Small intestine (tissue), 7 donors: ENCODE data around the gene HRAS. TPM values are rescaled to one million over a fixed set of nuclear protein-coding genes. Genes with fewer than 3 reads are reported as not detected.
"Not testable (repeated sequence)": the region's sequence is repeated elsewhere in the genome, so short reads cannot be mapped to it uniquely, and the experiment has no call there.

Source experiments
- DNase-seq, 2 donors: peaks; one replicate each; pipeline versions ENCODE4 v3.0.0 to v3.0.0-alpha.2; 2013
- FAIRE-seq: peaks from 2 replicates; lab custom pipeline; 2012; peaks lifted over from hg19 to GRCh38; lab: Jason Lieb, UNC
- H3K27ac ChIP-seq, 3 donors: one replicate each; pipeline ENCODE4 v1.5.1; 2013; ENCODE audit warnings: low read length in 2 of 3, mild to moderate bottlenecking in 2 of 3, control low read depth in 1 of 3, inconsistent platforms in 1 of 3, low read depth in 1 of 3, moderate library complexity in 1 of 3
- H3K27me3 ChIP-seq, 3 donors: one replicate each; pipeline ENCODE4 v1.6.1; 2013; ENCODE audit warnings: low read length in 3 of 3, inconsistent platforms in 1 of 3; ENCODE audit not compliant: control insufficient read depth in 3 of 3, insufficient read depth in 3 of 3
- H3K36me3 ChIP-seq, 3 donors: one replicate each; pipeline ENCODE4 v1.6.1; 2013; ENCODE audit warnings: low read length in 3 of 3, inconsistent platforms in 1 of 3, low read depth in 1 of 3, mild to moderate bottlenecking in 1 of 3, moderate library complexity in 1 of 3; ENCODE audit not compliant: control insufficient read depth in 3 of 3, insufficient read depth in 2 of 3
- H3K4me1 ChIP-seq, 3 donors: one replicate each; pipeline ENCODE4 v1.6.1; 2013; ENCODE audit warnings: low read length in 2 of 3, inconsistent platforms in 1 of 3, low read depth in 1 of 3, mild to moderate bottlenecking in 1 of 3, moderate library complexity in 1 of 3; ENCODE audit not compliant: control insufficient read depth in 3 of 3, insufficient read depth in 2 of 3
- H3K4me3 ChIP-seq, 3 donors: one replicate each; pipeline ENCODE4 v1.5.1; 2013; ENCODE audit warnings: low read length in 3 of 3, control low read depth in 1 of 3, inconsistent platforms in 1 of 3, low read depth in 1 of 3, mild to moderate bottlenecking in 1 of 3, moderate library complexity in 1 of 3
- H3K9me3 ChIP-seq, 2 donors: one replicate each; pipeline ENCODE4 v1.6.1; 2013; ENCODE audit warnings: low read depth in 1 of 2, low read length in 1 of 2; ENCODE audit not compliant: control insufficient read depth in 2 of 2, insufficient read depth in 1 of 2
- WGBS, 3 donors: extraction: QIAGEN DNeasy Blood & Tissue Kit; methylation state at CpG; one replicate each; pipeline ENCODE4 v1.1.7; 2013; 5-methylcytosine and 5-hydroxymethylcytosine counted together
- polyA plus RNA-seq, 4 donors: library from polyadenylated mRNA; stranded (reverse) in 3 of 4; unstranded in 1 of 4; fragments of 200-250 nt in 3 of 4; fragments of 120-200 nt in 1 of 4; gene quantifications; one replicate each; pipeline versions ENCODE4 v1.2.1 to v1.2.3, GENCODE V29; 2013
- donor health status: healthy with polysubstance abuse.
- donor health status: control.
- donor health status: control.
- donor health status: Bipolar disorder and iron deficiency.
- donor health status: healthy.

HRAS gene
- polyA plus RNA-seq, 4 donors, result 23.6 to 142 (median 92.7) TPM

- Histone ChIP-seq H3K9me3 (no peaks in the 10 kb centered on the region), H3K27me3 (peaks cover 0 to 22% (median 5%) of the 10 kb centered on the region in 3 donors), H3K4me1 (peaks cover 16 to 49% (median 32%) of the 10 kb centered on the region in 3 donors), H3K4me3 (peak overlapping the region; percentile 77 to 92 (median 88)), H3K36me3 (peaks cover 0 to 43% (median 3%) of the 10 kb centered on the region in 3 donors), H3K27ac (peak overlapping the region; percentile 69 to 92 (median 82))
- FAIRE-seq (no peak), DNase-seq (no peak)
- WGBS, 3 donors, result 17 to 50% (median 33%) methylated on average over 6 of the region's 6 CpGs
Observed at GRCh38 chr11:577611-577894, 42.2 kb upstream of the HRAS start.

GRCh38 chr11:576811-577610, 41.6 kb upstream of the HRAS start:
- DNase-seq, result peak in 1 of 2 donors; percentile 55
- H3K4me3 ChIP-seq, result peak overlapping the region; percentile 77 to 92 (median 88)
- H3K27me3 ChIP-seq, result peaks cover 0 to 22% (median 5%) of the 10 kb centered on the region in 3 donors
- H3K9me3 ChIP-seq, result no peaks in the 10 kb centered on the region
- H3K4me1 ChIP-seq, result peaks cover 16 to 49% (median 32%) of the 10 kb centered on the region in 3 donors
- 2 to 3% (median 3%) methylated on average over 34 to 45 of the region's 48 CpGs for WGBS, 3 donors
- H3K36me3 ChIP-seq, result peaks cover 0 to 38% (median 3%) of the 10 kb centered on the region in 3 donors
- FAIRE-seq, result no peak
- H3K27ac ChIP-seq, result peak overlapping the region; percentile 69 to 92 (median 82)

GRCh38 chr11:575996-576768, 40.8 kb upstream of the HRAS start, which contains the start of gene PHRF1:
PHRF1 (plus strand) TSS chr11:576470; CDS start chr11:581513, 5,043 bp downstream.
- Histone ChIP-seq H3K27me3 (peaks cover 0 to 22% (median 7%) of the 10 kb centered on the region in 3 donors), H3K9me3 (no peaks in the 10 kb centered on the region), H3K4me3 (peak within 1 kb of the TSS; percentile 88 to 95 (median 92)), H3K4me1 (peaks cover 16 to 46% (median 32%) of the 10 kb centered on the region in 3 donors), H3K36me3 (peaks cover 0 to 30% (median 0%) of the 10 kb centered on the region in 3 donors), H3K27ac (peak within 1 kb of the TSS; percentile 83 to 99 (median 96))
- peak; percentile 91 to 97 for DNase-seq
- no peak for FAIRE-seq
- WGBS, 3 donors, result 0 to 1% (median 1%) methylated on average over 40 to 99 of the region's 99 CpGs

- Histone ChIP-seq H3K9me3 (no peaks in the 10 kb centered on the region), H3K27ac (peak overlapping the region in 2 of 3 donors; percentile 17 to 49), H3K36me3 (peaks cover 0 to 27% (median 0%) of the 10 kb centered on the region in 3 donors), H3K4me3 (peak overlapping the region; percentile 35 to 64 (median 40)), H3K4me1 (peaks cover 15 to 44% (median 32%) of the 10 kb centered on the region in 3 donors), H3K27me3 (peaks cover 0 to 22% (median 7%) of the 10 kb centered on the region in 3 donors)
- DNase-seq, result peak; percentile 82 to 83
- no peak for FAIRE-seq
- 1% methylated on average over 61 to 77 of the region's 81 CpGs for WGBS, 3 donors
Observed at GRCh38 chr11:575313-575995, 40.1 kb upstream of the HRAS start.

GRCh38 chr11:574632-575312, 39.4 kb upstream of the HRAS start:
- Histone ChIP-seq H3K9me3 (no peaks in the 10 kb centered on the region), H3K36me3 (peaks cover 0 to 25% (median 0%) of the 10 kb centered on the region in 3 donors), H3K27me3 (peaks cover 0 to 22% (median 7%) of the 10 kb centered on the region in 3 donors), H3K27ac (no peak overlapping the region), H3K4me3 (peak overlapping the region; percentile 35 to 64 (median 40)), H3K4me1 (peaks cover 13 to 37% (median 28%) of the 10 kb centered on the region in 3 donors)
- WGBS, 3 donors, result 12 to 20% (median 19%) methylated on average over 24 to 25 of the region's 25 CpGs
- no peak for DNase-seq
- FAIRE-seq, result no peak

GRCh38 chr11:574031-574570, 38.7 kb upstream of the HRAS start:
- H3K27ac ChIP-seq, FAIRE-seq, H3K4me3 ChIP-seq, H3K9me3 ChIP-seq: not testable (repeated sequence)
- peaks cover 0 to 19% (median 0%) of the 10 kb centered on the region in 3 donors for H3K36me3 ChIP-seq
- peaks cover 0 to 28% (median 7%) of the 10 kb centered on the region in 3 donors for H3K27me3 ChIP-seq
- peaks cover 9 to 37% (median 25%) of the 10 kb centered on the region in 3 donors for H3K4me1 ChIP-seq
- WGBS, 3 donors, result 18 to 42% (median 39%) methylated on average over 14 of the region's 14 CpGs
- peak in 1 of 2 donors; percentile 37 for DNase-seq

GRCh38 chr11:573146-573759, 37.9 kb upstream of the HRAS start:
- H3K27ac ChIP-seq, result no peak overlapping the region
- FAIRE-seq, result no peak
- peaks cover 6 to 31% (median 21%) of the 10 kb centered on the region in 3 donors for H3K4me1 ChIP-seq
- H3K27me3 ChIP-seq, result peaks cover 0 to 30% (median 7%) of the 10 kb centered on the region in 3 donors
- no peak for DNase-seq
- peaks cover 0 to 10% (median 0%) of the 10 kb centered on the region in 3 donors for H3K36me3 ChIP-seq
- H3K4me3 ChIP-seq, result no peak overlapping the region
- 87 to 92% (median 89%) methylated on average over 16 of the region's 16 CpGs for WGBS, 3 donors
- no peaks in the 10 kb centered on the region for H3K9me3 ChIP-seq
